Kidney (tissue), 14 donors: ENCODE data around the gene ZIC3. TPM values are rescaled to one million over a fixed set of nuclear protein-coding genes. Genes with fewer than 3 reads are reported as not detected.

Experiments
- DNase-seq, 5 donors: peaks; one replicate each; pipeline ENCODE4 v3.0.0-alpha.2; 2013 to 2020
- FAIRE-seq: peaks from 2 replicates; lab custom pipeline; 2012; peaks lifted over from hg19 to GRCh38; lab: Jason Lieb, UNC
- H3K27ac ChIP-seq, 2 donors: one replicate each; pipeline ENCODE4 v1.7.0; 2013; ENCODE audit warnings: low read depth in 2 of 2, low read length in 2 of 2, inconsistent platforms in 1 of 2
- H3K27me3 ChIP-seq: one replicate; pipeline ENCODE4 v1.7.1; 2013; ENCODE audit warnings: low read length, inconsistent platforms; ENCODE audit not compliant: control insufficient read depth, insufficient read depth
- H3K36me3 ChIP-seq, 3 donors: one replicate each; pipeline versions ENCODE4 v1.7.0 to v1.7.1; 2013; ENCODE audit warnings: low read length in 3 of 3, control low read depth in 1 of 3, inconsistent platforms in 1 of 3; ENCODE audit not compliant: insufficient read depth in 3 of 3, control insufficient read depth in 2 of 3
- H3K4me1 ChIP-seq, 3 donors: one replicate each; pipeline versions ENCODE4 v1.7.0 to v1.7.1; 2013; ENCODE audit warnings: low read length in 3 of 3, inconsistent platforms in 1 of 3, low read depth in 1 of 3; ENCODE audit not compliant: control insufficient read depth in 2 of 3, insufficient read depth in 2 of 3
- H3K4me3 ChIP-seq, 3 donors: one replicate each; pipeline versions ENCODE4 v1.7.0 to v1.8.1; 2013; ENCODE audit warnings: low read length in 3 of 3, control low read depth in 1 of 3, inconsistent platforms in 1 of 3
- H3K9ac ChIP-seq, 3 donors: one replicate each; pipeline versions ENCODE4 v1.7.0 to v1.7.1; 2013; ENCODE audit warnings: low read length in 3 of 3, control low read depth in 1 of 3, inconsistent platforms in 1 of 3
- H3K9me3 ChIP-seq, 3 donors: one replicate each; pipeline versions ENCODE4 v1.7.0 to v1.7.1; 2013; ENCODE audit warnings: low read length in 3 of 3, control low read depth in 1 of 3, inconsistent platforms in 1 of 3; ENCODE audit not compliant: control insufficient read depth in 2 of 3, insufficient read depth in 1 of 3
- CTCF ChIP-seq: IDR thresholded peaks from 3 replicates; pipeline ENCODE4 v1.5.1; 2012; ENCODE audit warnings: mild to moderate bottlenecking, moderate library complexity, borderline replicate concordance; ENCODE audit not compliant: insufficient read depth; ENCODE audit errors: extremely low read depth
- intact Hi-C: fragments of 100-400 bp; cut with DNase I; formaldehyde crosslinking; loops from one replicate; pipeline ENCODE4 v1.11.1; 2022
- polyA plus RNA-seq: library from polyadenylated mRNA; stranded (reverse); fragments of 350-450 nt; fragmentation: Illumina TruSeq; extraction: RNeasy Lipid Tissue Mini Kit (QIAGEN cat#74804); gene quantifications from one replicate; pipeline ENCODE4 v1.2.3, GENCODE V29; 2014; ENCODE audit warnings: low read depth, low replicate concordance; ENCODE audit not compliant: insufficient read depth
- total RNA-seq: library from RNA; stranded (reverse); fragmentation: NEBNext Ultra II Directional; extraction: Animal tissue kit (Norgen Biotek cat#: 25700); gene quantifications from one replicate; pipeline ENCODE4 v1.2.1, GENCODE V29; 2021
- donor health status: control.
- donor health status: control.
- donor health status: control.
- donor health status: control.
- donor health status: control.
- donor health status: DM: yes; HTN: yes; CAD: no.
- donor health status: Normal renal cell carcinoma (clear cell type).

The ZIC3 gene
- total and polyA plus RNA-seq, 2 donors from 2014 or later = not detected

- no peak overlapping the region for H3K9ac ChIP-seq
- H3K4me1 ChIP-seq = peaks cover 0 to 5% (median 0%) of the 10 kb centered on the region in 3 donors
- FAIRE-seq = no peak
- H3K27ac ChIP-seq = no peak overlapping the region
- DNase-seq = no peak
- H3K4me3 ChIP-seq = no peak overlapping the region
- H3K36me3 ChIP-seq = no peaks in the 10 kb centered on the region
- intact Hi-C loops = no loop called here
- H3K27me3 ChIP-seq = peaks cover 55% of the 10 kb centered on the region
- no peak for TF ChIP-seq CTCF
- H3K9me3 ChIP-seq = no peaks in the 10 kb centered on the region
Observed at GRCh38 chrX:137567682-137568232, 1.8 kb downstream of the ZIC3 start.

GRCh38 chrX:137568741-137569469, 3.0 kb downstream of the ZIC3 start:
- H3K36me3 ChIP-seq = no peaks in the 10 kb centered on the region
- no peaks in the 10 kb centered on the region for H3K9me3 ChIP-seq
- H3K9ac ChIP-seq = no peak overlapping the region
- FAIRE-seq (no peak), DNase-seq (no peak)
- peaks cover 0 to 5% (median 0%) of the 10 kb centered on the region in 3 donors for H3K4me1 ChIP-seq
- peaks cover 59% of the 10 kb centered on the region for H3K27me3 ChIP-seq
- no peak overlapping the region for H3K4me3 ChIP-seq
- intact Hi-C loops = no loop called here
- TF ChIP-seq CTCF = no peak
- no peak overlapping the region for H3K27ac ChIP-seq

GRCh38 chrX:137569470-137569891, 3.6 kb downstream of the ZIC3 start:
- Histone ChIP-seq H3K4me1 (peaks cover 0 to 5% (median 0%) of the 10 kb centered on the region in 3 donors), H3K9me3 (no peaks in the 10 kb centered on the region), H3K27ac (no peak overlapping the region), H3K27me3 (peaks cover 53% of the 10 kb centered on the region), H3K36me3 (no peaks in the 10 kb centered on the region), H3K4me3 (no peak overlapping the region), H3K9ac (no peak overlapping the region)
- no peak for TF ChIP-seq CTCF
- FAIRE-seq (no peak), DNase-seq (no peak)
- intact Hi-C loops = no loop called here
